Neutrophil (primary cell): ENCODE data around the gene EPB41L5.

Source experiments
- H3K27ac ChIP-seq: fragments of 200-600 bp; sonication (generic); 2 replicates; pipeline ENCODE4 v1.5.1; 2016; ENCODE audit warnings: mild to moderate bottlenecking, moderate library complexity
- H3K27me3 ChIP-seq: fragments of 200-600 bp; sonication (generic); 2 replicates; pipeline ENCODE4 v1.6.0; 2016; ENCODE audit warnings: mild to moderate bottlenecking
- H3K36me3 ChIP-seq: fragments of 200-600 bp; sonication (generic); 2 replicates; pipeline ENCODE4 v1.5.1; 2017
- H3K4me1 ChIP-seq, 2 experiments: fragments of 200-600 bp in 1 of 2; sonication (generic) in 1 of 2; 1 replicate in 1 of 2; 2 replicates in 1 of 2; pipeline versions ENCODE4 v1.5.1 to v1.6.1; 2013 to 2016; ENCODE audit warnings: low read depth in 1 of 2, low read length in 1 of 2, mild to moderate bottlenecking in 1 of 2, moderate library complexity in 1 of 2; ENCODE audit not compliant: control insufficient read depth in 1 of 2, insufficient read depth in 1 of 2
- H3K4me3 ChIP-seq, 2 experiments: fragments of 200-600 bp in 1 of 2; sonication (generic) in 1 of 2; 1 replicate in 1 of 2; 2 replicates in 1 of 2; pipeline ENCODE4 v1.5.1; 2013 to 2016; ENCODE audit warnings: low read depth in 1 of 2, low read length in 1 of 2, mild to moderate bottlenecking in 1 of 2, moderate library complexity in 1 of 2
- H3K9me3 ChIP-seq: fragments of 200-600 bp; sonication (generic); 2 replicates; pipeline ENCODE4 v1.5.1; 2016
- CTCF ChIP-seq: fragments of 200-600 bp; sonication (generic); IDR thresholded peaks from 2 replicates; pipeline ENCODE4 v1.5.1; 2016; ENCODE audit warnings: antibody characterized with exemption

The EPB41L5 gene

DNA sequence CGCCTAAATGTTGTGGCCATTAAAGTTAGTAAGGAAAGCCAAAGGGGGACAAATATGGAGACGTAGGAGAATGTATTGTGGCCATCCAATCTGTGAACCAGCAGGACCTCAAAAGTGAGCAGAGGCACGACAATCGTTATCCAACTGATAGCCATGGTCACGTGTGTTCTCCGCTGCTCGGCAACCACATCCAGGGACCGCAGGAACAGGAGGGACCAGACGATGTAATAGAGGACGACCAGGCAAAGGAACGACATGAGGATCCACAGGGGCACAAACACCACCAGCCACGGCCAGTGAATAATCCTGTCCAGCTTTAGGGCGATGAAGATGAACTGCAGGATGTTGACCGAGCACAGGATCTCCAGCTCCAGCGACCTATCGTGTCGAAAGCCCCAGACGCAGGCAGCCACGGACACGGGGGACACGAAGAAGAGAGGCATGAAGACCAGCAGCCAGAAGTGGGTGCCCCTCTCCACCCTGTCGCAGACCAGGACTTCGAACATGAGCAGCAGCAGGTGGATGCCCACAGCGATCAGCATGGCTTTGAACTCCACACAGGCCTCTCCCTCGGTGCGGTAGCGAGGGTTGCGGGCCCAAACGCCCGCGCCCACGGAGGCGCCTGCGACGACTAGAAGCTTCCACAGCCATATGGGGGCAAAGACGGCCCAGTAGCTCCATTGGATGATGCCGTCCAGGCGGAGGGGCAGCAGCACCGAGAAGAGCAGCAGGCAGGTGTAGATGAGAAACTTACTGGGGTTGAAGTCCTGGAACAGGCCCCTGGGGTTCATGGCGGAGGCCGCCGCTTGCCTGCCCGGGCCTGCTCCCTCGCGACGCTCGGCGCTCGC is 209.5 kb downstream of the EPB41L5 start:
- Histone ChIP-seq H3K27me3 (peaks cover 7% of the 10 kb centered on the region), H3K36me3 (no peaks in the 10 kb centered on the region), H3K4me1 (peaks cover 55 to 67% of the 10 kb centered on the region in 2 experiments), H3K9me3 (no peaks in the 10 kb centered on the region), H3K4me3 (peak overlapping the region; percentile 83 to 99), H3K27ac (peak overlapping the region; percentile 96)
- TF ChIP-seq CTCF: no peak

DNA sequence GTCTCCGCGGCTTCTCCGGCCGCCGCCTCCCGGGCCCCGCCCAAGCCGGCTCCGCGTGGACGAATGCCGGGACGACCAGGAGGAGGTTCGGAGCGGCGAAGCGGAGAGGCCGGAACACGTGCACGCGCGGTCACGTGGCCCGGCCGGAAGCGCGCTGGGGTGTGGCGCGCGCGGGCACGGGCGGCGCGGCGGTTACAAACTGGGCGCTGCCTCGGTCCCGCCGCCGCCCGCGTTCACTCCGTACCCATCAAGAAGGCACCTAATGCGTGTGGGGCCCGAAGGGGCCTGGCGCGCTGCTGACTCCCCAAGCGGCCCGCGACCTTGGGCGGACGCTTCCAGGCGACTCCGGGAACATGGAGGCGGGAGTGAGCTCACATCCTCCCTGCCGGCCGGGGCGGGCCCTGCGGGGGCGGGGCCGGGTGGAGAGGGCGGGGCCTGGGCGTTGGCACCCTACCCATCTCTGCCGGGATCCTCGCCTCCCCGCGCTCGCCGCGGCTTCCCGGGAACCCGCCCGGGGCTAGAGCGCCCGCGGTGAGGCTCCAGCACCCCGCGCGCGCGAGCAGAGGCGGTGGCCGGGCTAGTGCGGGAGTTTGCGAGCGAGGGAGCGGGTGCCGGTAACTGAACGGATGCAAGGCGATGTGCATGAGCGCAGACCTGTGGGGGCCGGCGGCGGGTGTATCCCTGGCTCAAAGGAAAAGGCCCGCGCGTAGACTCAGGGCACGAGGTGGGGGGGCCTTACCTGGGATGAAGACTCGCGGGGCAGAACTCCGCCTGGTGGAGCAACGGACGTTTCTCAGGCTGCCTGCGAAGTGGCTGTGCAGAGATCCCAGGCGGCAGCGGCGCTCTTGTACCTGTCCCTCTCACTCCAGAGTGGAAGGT is 210.4 kb downstream of the EPB41L5 start, which contains the start of gene TMEM185B:
TSS of gene TMEM185B (minus strand) at position 367 of the 879 bp plus-strand sequence. CDS start 424 bp downstream, outside the sequence.
- H3K9me3 ChIP-seq: no peaks in the 10 kb centered on the region
- H3K36me3 ChIP-seq: no peaks in the 10 kb centered on the region
- TF ChIP-seq CTCF: peak; percentile 84
- H3K27me3 ChIP-seq: peaks cover 14% of the 10 kb centered on the region
- H3K4me1 ChIP-seq: peaks cover 55 to 61% of the 10 kb centered on the region in 2 experiments
- H3K27ac ChIP-seq: peak within 1 kb of the TSS; percentile 96
- peak within 1 kb of the TSS; percentile 83 to 99 for H3K4me3 ChIP-seq

- no peaks in the 10 kb centered on the region for H3K9me3 ChIP-seq
- H3K27me3 ChIP-seq: peaks cover 14% of the 10 kb centered on the region
- H3K27ac ChIP-seq: no peak overlapping the region
- H3K4me3 ChIP-seq: peak overlapping the region; percentile 83 to 99
- H3K36me3 ChIP-seq: no peaks in the 10 kb centered on the region
- TF ChIP-seq CTCF: no peak
- peaks cover 49 to 51% of the 10 kb centered on the region in 2 experiments for H3K4me1 ChIP-seq
Observed at GRCh38 chr2:120224256-120224655, 211.4 kb downstream of the EPB41L5 start.

DNA sequence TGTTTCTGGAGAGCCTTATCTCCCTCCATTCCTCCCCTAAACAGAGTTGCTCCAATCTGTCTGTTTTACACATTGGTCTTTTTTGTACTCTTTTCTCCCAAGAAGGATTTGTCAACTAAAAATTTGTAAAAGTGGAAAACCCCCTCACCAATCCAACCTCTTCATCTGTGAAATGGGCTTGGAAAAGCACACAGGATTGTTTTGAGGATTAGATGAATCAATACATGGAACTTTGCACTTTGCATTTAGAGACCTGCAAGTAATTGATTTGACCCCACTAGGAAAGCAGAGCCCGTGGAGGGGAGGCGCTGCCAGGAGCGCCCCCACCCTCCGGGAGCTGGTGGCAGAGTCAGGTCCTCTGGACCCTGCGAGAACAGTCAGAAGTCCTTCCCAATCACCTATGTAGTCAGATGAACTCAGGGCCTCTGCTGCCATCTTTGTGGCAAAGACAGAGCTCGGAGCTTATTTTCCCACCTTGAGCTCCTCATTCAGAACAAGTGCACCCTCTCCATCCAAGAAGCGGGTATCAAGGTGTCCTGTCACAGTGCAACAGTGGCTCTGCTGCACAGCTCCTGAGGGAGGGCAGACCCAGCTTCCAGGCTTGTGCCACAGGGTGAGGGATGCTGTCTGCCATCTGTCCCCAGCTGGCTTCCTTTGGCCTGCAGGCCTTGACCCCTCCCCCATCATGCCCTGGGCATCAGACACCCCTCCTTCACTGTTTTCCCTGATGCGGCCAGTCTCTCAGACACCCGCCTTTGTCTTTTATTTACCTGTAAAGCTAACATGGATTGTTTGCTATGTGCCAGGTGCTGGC is 212.1 kb downstream of the EPB41L5 start:
- Histone ChIP-seq H3K4me3 (peak overlapping the region in 1 of 2 experiments; percentile 83), H3K36me3 (no peaks in the 10 kb centered on the region), H3K4me1 (peaks cover 42 to 44% of the 10 kb centered on the region in 2 experiments), H3K9me3 (no peaks in the 10 kb centered on the region), H3K27ac (no peak overlapping the region), H3K27me3 (peaks cover 14% of the 10 kb centered on the region)
- no peak for TF ChIP-seq CTCF

- no peak overlapping the region for H3K27ac ChIP-seq
- no peaks in the 10 kb centered on the region for H3K9me3 ChIP-seq
- no peaks in the 10 kb centered on the region for H3K36me3 ChIP-seq
- peaks cover 35 to 37% of the 10 kb centered on the region in 2 experiments for H3K4me1 ChIP-seq
- no peak for TF ChIP-seq CTCF
- H3K4me3 ChIP-seq: no peak overlapping the region
- H3K27me3 ChIP-seq: peaks cover 14% of the 10 kb centered on the region
Observed at GRCh38 chr2:120225549-120226065, 212.7 kb downstream of the EPB41L5 start.
